GM12864 (cell line): ENCODE measurements around the gene HDAC9.
"Not testable (repeated sequence)": the region's sequence is repeated elsewhere in the genome, so short reads cannot be mapped to it uniquely, and the experiment has no call there.

Source experiments
- DNase-seq: peaks from one replicate; pipeline ENCODE4 v3.0.0-alpha.2; 2011; ENCODE audit warnings: low read depth
- H3K4me3 ChIP-seq: 2 replicates; pipeline ENCODE4 v1.5.1; 2011; ENCODE audit warnings: mild to moderate bottlenecking, low read depth, low read length, control low read depth
- CTCF ChIP-seq: IDR thresholded peaks from 2 replicates; pipeline ENCODE4 v1.5.1; 2011; ENCODE audit warnings: low read depth, mild to moderate bottlenecking, moderate library complexity, low read length, control low read depth, inconsistent platforms; ENCODE audit errors: missing control alignments

The HDAC9 gene

DNA sequence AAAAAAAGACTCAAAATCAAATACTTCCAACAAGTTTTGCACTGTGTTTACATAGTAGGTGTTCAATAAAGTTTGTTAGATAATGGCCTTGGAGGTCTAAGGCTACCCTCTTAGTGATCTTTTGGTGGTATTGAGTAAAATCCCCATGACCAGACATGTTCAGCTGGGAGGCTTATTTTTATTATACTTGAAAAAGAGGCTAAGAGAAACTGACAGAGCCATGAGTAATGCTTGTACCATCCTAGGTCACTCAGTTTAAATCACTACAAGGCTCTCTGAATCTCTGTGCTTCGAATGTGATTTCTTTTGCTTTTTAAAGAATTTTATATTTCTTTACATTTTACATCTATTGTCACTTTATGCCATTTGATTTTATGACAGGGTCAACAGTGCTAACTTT, 531.3 kb downstream of the HDAC9 start:
- no peak overlapping the region for H3K4me3 ChIP-seq
- no peak for DNase-seq

DNA sequence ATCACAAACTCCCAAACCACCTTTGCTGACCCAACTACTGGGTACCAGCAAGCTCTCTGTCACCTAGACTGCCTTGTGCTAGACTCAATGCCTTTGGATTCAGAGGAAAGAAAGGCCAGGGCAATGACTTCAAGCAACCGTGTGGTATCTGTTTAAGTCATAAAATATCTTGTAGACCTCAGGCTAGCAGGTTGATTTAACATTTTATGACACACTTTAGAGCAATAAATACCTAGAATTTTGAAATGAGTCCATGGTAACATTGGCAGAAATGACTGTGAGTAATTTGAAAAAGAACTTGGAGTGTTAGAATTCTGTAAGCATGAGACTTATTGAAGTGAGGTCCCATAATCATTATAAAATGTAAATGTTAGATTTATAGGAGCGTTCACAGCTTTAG, 534.7 kb downstream of the HDAC9 start:
- DNase-seq: no peak
- TF ChIP-seq CTCF: no peak
- H3K4me3 ChIP-seq: no peak overlapping the region

More for the DNA sequence above, 531.3 kb downstream of the HDAC9 start:
- no peak for TF ChIP-seq CTCF

- not testable (repeated sequence) for H3K4me3 ChIP-seq, DNase-seq
Measured at GRCh38 chr7:19032942-19033341, 537.4 kb downstream of the HDAC9 start.

GRCh38 chr7:19051767-19052375, 556.3 kb downstream of the HDAC9 start:
- no peak for DNase-seq
- TF ChIP-seq CTCF: peak; percentile 71
- H3K4me3 ChIP-seq: no peak overlapping the region
